ENCODE data around the gene RBM28. TPM values are rescaled to one million over a fixed set of nuclear protein-coding genes. Genes with fewer than 3 reads are reported as not detected.
A peak's percentile ranks its signal among the peaks of the same experiment; 100 is the strongest.

The RBM28 gene
- total RNA-seq, 1 donor from 2014 or later = 40.2 TPM

- TF ChIP-seq CTCF (IDR thresholded peaks at IDR 0.05; ENCODE audit: insufficient read depth, low read depth, low read length) (peak; percentile 40), EZH2 (IDR thresholded peaks at IDR 0.05; ENCODE audit: insufficient read depth, low read length) (no peak)
- Histone ChIP-seq H3K27ac (ENCODE audit: low read depth, low read length) (no peak overlapping the region), H3K36me3 (ENCODE audit: insufficient read depth, low read length) (no peaks in the 10 kb centered on the region), H3K9ac (ENCODE audit: low read length) (no peak overlapping the region), H3K9me3 (ENCODE audit: insufficient read depth, low read depth, low read length) (no peaks in the 10 kb centered on the region), H4K20me1 (ENCODE audit: insufficient read depth, low read length) (no peaks in the 10 kb centered on the region), H2AFZ (ENCODE audit: low read depth, low read length) (no peak overlapping the region), H3K4me3 (ENCODE audit: insufficient read depth, low read depth, low read length) (no peak overlapping the region), H3K4me2 (ENCODE audit: low read length) (no peak overlapping the region), H3K4me1 (ENCODE audit: insufficient read depth, low read length) (no peaks in the 10 kb centered on the region), H3K79me2 (ENCODE audit: insufficient read depth, low read length) (no peaks in the 10 kb centered on the region), H3K27me3 (ENCODE audit: insufficient read depth, low read length) (peaks cover 7% of the 10 kb centered on the region)
- peaks cover 39% of the 10 kb centered on the region for H3K27me3 Mint-ChIP-seq (ENCODE audit: low read depth, unreplicated experiment)
- H3K27ac Mint-ChIP-seq (ENCODE audit: unreplicated experiment) = no peak overlapping the region
- H3K36me3 Mint-ChIP-seq (ENCODE audit: low read depth, unreplicated experiment) = no peaks in the 10 kb centered on the region
- H3K4me1 Mint-ChIP-seq (ENCODE audit: low read depth, unreplicated experiment) = peaks cover 4% of the 10 kb centered on the region
- H3K4me3 Mint-ChIP-seq (ENCODE audit: unreplicated experiment) = no peak overlapping the region
- FAIRE-seq (no peak), DNase-seq (ENCODE audit: low read depth) (no peak)
- H3K9me3 Mint-ChIP-seq (ENCODE audit: unreplicated experiment) = no peaks in the 10 kb centered on the region
These were observed 37.6 kb upstream of the RBM28 start for GRCh38 chr7:128381161-128381821.

- Mint-ChIP-seq H3K36me3 (ENCODE audit: low read depth, unreplicated experiment) (no peaks in the 10 kb centered on the region), H3K27ac (ENCODE audit: unreplicated experiment) (no peak overlapping the region), H3K4me3 (ENCODE audit: unreplicated experiment) (no peak overlapping the region), H3K4me1 (ENCODE audit: low read depth, unreplicated experiment) (peaks cover 4% of the 10 kb centered on the region), H3K27me3 (ENCODE audit: low read depth, unreplicated experiment) (peaks cover 34% of the 10 kb centered on the region), H3K9me3 (ENCODE audit: unreplicated experiment) (no peaks in the 10 kb centered on the region)
- peaks cover 7% of the 10 kb centered on the region for H3K27me3 ChIP-seq (ENCODE audit: insufficient read depth, low read length)
- no peak overlapping the region for H3K9ac ChIP-seq (ENCODE audit: low read length)
- H3K4me2 ChIP-seq (ENCODE audit: low read length) = no peak overlapping the region
- no peak overlapping the region for H3K27ac ChIP-seq (ENCODE audit: low read depth, low read length)
- no peaks in the 10 kb centered on the region for H3K79me2 ChIP-seq (ENCODE audit: insufficient read depth, low read length)
- no peak for TF ChIP-seq CTCF (IDR thresholded peaks at IDR 0.05; ENCODE audit: insufficient read depth, low read depth, low read length)
- TF ChIP-seq EZH2 (IDR thresholded peaks at IDR 0.05; ENCODE audit: insufficient read depth, low read length) = no peak
- DNase-seq (ENCODE audit: low read depth) (no peak), FAIRE-seq (no peak)
- H3K36me3 ChIP-seq (ENCODE audit: insufficient read depth, low read length) = no peaks in the 10 kb centered on the region
- no peaks in the 10 kb centered on the region for H3K4me1 ChIP-seq (ENCODE audit: insufficient read depth, low read length)
- H2AFZ ChIP-seq (ENCODE audit: low read depth, low read length) = no peak overlapping the region
- H3K9me3 ChIP-seq (ENCODE audit: insufficient read depth, low read depth, low read length) = no peaks in the 10 kb centered on the region
- no peak overlapping the region for H3K4me3 ChIP-seq (ENCODE audit: insufficient read depth, low read depth, low read length)
- H4K20me1 ChIP-seq (ENCODE audit: insufficient read depth, low read length) = no peaks in the 10 kb centered on the region
These were observed 36.9 kb upstream of the RBM28 start for GRCh38 chr7:128380483-128381106.

All from astrocyte (in vitro differentiated cells and primary cell).